EL (cell line): Measurements from ENCODE around the gene IRAK1.
A peak's percentile ranks its signal among the peaks of the same experiment; 100 is the strongest.
"Not testable (repeated sequence)": the region's sequence is repeated elsewhere in the genome, so short reads cannot be mapped to it uniquely, and the experiment has no call there.

ENCODE experiments used
- DNase-seq: peaks from one replicate; pipeline ENCODE4 v3.0.0-alpha.2; 2016

Gene IRAK1

GRCh38 chrX:154018518-154019060, 1.1 kb downstream of the IRAK1 start:
- no peak for DNase-seq

GRCh38 chrX:154017766-154018517, 1.8 kb downstream of the IRAK1 start:
- no peak for DNase-seq

DNA sequence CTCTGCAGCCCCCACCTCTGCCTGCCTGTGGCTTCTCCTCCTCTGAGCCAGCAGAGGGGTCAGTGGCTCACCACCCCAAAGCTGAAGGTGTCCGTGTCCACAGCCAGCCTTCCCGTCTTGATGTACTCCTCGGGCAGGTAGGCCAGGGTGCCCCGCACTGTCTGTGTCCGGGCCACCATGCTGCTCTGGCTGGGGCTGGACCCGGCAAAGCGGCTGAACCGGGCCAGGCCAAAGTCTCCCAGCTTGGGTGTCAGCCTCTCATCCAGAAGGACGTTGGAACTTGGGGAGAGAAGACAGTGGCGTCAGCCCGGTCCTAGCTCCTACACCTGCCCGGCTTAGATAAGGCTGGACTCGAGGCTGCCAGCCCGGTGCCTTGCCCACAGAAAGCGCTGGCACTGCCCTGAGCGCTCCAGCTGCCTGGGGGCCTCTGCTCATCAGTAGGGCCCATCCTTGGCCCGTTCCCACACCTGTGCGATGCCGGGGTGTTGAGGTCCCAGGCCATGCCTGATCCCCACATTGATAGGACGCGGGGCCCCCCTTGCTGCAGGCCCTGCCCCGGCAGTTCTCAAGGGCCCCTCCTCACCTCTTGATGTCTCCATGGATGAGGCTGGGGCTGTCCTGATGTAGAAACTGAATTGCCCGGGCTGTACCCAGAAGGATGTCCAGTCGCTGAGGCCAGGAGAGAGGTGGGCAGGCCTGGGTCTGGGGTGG, 3.2 kb downstream of the IRAK1 start:
- no peak for DNase-seq

DNA sequence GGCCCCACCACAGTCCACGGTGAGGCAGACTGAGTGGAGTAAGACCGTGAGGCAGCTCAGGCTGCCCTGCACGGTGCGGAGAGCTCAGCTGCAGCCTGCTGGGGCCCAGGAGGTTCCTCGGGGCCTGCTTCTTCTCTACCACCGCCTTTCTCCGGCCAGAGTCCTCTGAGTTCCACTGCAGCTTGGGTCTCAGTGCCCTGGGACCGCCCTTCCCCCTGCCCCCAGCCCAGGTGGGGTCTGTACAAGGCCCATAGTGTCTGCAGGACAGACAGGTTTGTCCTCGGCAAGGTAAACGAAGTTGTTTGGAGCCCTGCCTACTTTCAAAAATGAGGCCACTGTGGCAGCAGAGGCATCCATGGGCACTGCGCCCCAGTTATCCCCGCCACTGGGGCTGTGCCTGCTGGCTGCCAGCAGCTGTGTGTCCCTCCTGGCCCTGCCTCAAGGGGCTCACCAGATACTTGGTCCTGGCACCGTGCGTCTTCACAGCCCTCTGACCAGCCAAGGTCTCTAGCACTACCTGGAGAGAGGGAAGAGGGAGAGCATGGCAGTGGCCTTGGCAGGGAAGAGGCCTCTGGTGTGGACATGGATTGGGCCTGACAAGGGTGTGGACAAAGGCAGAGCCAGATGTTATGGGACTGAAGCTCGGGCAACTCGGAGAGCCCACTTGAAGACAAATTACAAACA, 4.0 kb downstream of the IRAK1 start:
- DNase-seq: no peak

DNA sequence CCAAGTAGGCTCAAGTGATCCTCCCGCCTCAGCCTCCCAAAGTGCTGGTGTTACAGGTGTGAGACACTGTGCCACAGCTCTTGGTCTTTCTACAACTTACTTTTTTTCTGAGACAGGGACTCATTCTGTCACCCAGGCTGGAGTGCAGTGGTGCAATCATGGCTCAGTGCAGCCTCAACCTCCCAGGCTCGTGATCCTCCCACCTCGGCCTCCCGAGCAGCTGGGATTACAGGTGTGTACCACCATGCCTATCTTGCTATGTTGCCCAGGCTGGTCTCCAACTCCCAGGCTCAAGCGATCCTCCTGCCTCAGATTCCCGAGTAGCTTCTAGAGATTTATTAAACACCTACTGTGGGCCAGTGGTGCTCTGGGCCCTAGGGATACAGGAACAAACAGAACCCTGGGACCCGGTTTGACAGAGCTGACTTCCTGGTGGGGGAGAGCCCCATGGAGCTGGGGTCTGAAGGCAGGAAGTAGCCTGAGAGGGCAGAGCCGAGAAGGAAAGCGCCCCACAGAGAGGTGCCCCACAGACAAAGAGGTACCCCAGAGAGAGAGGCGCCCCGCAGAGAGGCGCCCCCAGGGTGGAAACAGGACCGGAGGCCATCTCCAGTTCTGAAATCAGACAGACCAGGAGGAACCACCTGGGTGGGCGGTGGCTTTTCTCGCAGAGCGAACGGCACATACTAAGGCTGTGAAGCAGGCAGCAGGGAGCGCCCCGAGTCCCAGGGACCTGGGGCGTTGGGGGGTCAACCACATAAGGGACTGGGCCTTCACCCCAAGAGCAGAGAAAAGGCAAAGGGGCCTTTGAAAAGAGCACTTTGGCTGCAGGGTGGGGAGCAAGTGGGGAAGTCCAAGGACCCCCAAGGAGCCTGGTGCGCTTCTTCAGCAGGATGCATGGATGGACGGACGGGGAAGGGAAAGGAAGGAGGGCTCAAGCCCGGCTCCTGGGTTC, 5.0 kb downstream of the IRAK1 start:
- DNase-seq: no peak

DNA sequence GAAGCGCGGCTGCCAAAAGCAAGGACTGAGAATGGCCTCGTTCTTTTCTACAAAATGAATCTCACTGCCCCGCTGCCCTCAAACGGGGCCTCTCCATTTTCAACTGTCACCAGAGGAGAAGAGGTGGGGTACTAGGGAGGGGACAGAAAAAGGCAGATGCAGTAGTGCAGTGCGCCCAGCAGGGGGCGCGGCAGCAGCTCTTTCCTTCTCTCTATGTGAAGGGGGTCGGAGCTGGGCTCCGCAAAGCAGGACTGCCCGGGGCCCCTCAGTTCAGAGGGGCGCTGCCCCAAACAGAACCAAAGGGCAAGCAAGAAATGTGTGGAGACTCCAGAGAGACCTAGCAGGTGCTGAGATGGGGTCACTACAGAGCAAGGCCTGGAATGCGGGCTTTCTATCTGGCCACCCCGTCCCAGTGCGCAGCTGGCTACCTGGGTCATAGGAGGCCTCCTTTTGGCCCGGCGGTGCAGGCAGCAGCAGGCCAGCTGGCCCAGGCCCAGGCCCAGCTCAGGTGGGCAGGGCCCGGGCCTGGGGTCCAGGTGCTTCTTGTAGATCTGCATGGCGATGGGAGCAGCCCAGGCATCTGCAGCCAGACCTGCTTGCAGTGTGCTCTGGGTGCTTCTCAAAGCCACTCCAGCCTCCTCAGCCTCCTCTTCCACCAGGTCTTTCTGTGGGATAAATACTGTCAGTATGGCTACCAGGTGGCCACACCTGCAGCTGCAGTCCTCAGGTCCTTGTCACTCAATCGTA, 5.9 kb downstream of the IRAK1 start:
- DNase-seq: peak; percentile 30

DNA sequence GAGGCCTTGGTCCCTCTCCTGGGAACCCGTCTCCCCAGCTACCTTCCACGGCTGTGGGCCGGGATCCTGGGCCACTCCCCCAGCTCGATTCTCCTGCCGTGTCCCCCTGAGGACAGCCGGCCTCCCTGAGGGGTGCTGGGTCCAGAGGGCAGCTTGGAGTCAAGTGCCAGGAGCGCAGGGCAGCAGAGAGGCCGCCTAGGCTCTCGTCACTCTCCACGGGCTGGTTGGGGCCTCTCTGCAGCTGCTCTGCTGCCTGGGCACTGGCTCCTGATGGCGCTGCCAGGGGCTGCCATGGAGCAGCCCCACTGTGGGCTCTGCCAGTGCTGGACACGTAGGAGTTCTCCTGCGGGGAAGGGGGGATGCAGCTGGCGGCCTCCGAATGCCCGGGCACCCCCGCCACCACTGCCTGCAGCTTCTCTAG, 6.7 kb downstream of the IRAK1 start:
- DNase-seq: no peak

GRCh38 chrX:154012336-154012991, 7.2 kb downstream of the IRAK1 start:
- no peak for DNase-seq

GRCh38 chrX:154011376-154012335, 8.0 kb downstream of the IRAK1 start:
- no peak for DNase-seq

DNA sequence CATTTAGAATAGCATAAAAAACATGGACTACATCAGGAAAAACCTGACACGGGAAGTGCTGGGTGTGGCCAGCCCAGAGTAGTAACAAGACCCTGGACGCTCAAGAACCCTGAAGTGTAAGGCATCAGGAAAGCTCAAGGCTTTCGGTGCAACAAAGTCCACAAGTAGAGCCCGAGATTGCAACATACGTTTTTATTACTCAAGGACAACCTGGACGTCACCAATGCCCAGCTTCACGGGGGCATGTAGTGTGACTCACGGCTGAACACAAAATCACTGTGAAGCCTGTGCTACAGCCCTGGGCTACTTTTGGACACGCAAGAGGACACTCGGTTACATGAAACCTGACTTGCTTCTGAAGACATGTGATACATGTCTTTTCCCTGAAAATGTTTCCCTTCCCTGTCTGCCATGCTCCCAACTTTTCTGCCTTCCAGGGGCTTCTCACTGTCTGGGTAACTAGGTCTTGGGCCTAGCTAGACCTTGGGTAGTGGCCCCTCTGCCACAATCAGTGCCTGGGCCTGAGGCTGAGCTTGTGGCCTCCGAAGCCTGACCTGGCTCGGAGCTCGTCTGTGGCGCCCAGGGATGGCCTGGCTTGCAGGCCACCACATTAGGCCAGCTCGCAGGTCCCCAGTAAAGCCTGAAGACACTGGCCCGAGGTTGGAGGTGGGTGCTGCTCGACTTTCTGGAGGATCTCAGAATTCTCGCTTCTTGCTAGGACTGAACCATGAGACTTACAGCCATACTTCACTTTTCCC, 9.2 kb downstream of the IRAK1 start:
- no peak for DNase-seq

DNA sequence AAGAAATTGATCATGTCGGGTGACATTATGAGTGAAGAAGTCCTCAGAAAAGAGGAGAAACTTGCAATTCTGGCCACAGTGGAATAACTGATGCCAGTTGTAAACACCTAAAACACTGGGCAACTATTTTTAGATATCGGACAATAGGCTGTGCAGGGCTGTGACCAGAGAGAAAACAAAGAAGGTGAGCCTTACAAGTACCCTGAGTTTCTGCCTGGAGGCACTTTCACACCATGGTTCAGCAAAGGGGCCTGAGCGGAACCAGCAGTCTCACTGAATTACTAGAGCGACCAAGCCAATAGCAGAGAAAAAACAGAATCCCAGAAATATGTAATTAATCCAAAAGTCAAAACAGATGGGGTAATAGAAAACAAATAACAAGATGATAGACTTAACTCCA, 11.2 kb downstream of the IRAK1 start:
- DNase-seq: no peak

DNA sequence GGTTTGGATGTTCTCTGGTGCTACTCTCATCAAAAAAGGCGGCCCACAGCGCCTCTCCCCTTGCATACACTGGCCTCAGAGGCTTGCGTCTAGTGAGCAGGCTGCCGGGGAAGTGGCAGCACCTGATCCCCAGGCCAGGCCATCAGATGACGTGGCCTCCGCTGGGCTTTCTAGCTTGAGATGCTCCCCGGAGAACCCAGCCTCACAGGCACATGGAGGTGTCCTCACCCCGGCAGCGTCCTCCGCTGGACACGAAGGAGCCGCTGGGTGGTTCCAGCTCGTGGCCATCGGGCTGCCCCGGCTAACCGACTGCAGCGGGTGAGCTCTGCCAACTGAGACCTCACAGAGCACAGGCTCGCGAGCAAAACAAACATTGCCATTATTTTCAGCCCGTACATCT, 12.8 kb downstream of the IRAK1 start:
- no peak for DNase-seq

DNA sequence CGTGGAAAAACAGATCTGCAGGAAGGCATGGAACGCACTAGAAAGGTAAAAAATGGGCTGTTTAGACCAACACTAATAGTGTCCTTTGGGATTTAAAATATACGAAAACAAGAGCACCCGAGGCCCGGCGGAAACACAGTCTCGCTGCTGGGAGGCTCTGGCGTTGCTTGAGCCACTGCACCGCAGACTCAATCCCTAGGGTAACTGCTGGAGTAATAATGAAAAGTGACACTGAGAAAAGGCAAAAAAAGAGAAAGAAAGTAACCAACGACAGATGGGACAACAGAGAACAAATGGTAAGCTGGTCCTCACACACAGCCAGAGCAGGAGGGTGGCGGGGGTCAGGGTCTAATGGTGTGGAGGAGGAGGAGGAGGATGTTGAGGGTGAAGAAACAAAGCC, 15.4 kb downstream of the IRAK1 start:
- no peak for DNase-seq

GRCh38 chrX:154002215-154002719, 17.4 kb downstream of the IRAK1 start:
- peak; percentile 47 for DNase-seq

DNA sequence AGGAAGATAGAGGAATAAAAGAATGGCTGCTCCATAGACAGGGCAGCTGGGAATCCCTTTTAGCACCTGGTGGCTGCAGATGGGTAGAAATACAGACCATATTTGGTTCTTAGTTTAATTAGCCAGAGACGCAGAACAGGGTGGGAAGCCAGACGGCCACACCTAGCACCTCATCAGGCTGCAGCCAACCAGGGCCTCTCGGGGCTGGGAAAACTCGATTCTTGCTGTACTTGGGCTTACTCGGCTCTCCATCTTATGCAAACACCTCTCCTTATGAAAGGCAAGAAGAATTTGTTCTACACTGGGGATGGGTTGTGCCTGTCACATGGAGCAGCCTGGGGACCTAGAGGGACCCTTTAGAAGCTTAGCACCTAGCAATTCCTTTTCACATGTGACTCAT, 19.7 kb downstream of the IRAK1 start:
- no peak for DNase-seq

DNA sequence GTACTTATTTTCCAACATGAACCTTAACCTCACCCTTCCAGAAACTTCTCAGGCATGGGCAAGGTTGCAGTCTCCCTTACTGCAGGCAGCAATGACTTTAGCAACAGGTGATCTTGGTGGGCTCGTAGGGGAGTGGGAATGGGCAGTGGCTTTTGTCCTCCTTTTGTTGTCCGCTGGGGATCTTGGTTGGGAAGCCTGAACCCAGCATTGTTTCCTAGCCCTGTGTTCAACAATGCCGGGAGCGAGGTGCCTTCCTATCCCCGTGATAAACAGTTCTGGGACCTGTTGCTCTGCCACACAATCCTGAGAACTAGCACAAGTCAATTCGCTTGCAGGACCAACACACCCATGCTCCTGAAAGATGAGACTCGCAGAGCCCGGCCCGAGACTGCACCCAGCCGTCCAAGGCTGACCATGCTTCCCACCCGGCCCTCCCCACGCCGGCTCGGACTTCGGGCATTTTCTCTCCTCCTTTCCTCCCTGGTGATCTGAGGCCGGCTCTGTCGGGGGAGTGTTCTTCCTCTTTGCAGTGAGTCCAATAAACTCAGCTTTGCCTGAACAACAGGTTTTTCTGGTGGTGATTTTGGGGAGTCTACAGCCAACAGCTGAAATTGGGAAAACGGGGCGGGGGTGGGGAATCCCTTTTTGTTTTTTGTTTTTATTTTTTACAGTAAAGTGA, 20.2 kb downstream of the IRAK1 start:
- no peak for DNase-seq

GRCh38 chrX:153995504-153995903, 24.2 kb downstream of the IRAK1 start:
- no peak for DNase-seq

GRCh38 chrX:153994398-153994797, 25.3 kb downstream of the IRAK1 start:
- not testable (repeated sequence) for DNase-seq
